Liver (tissue), 9 donors: ENCODE data around the gene GPR101. TPM values are rescaled to one million over a fixed set of nuclear protein-coding genes. Genes with fewer than 3 reads are reported as not detected.

Source experiments
- DNase-seq: peaks from one replicate; pipeline ENCODE4 v3.0.0-alpha.2; 2017; ENCODE audit warnings: low spot score
- H3K27ac ChIP-seq, 2 donors: one replicate each; pipeline ENCODE4 v1.7.0; 2013; ENCODE audit warnings: inconsistent platforms in 2 of 2, low read length in 2 of 2, control low read depth in 1 of 2, low read depth in 1 of 2, mild to moderate bottlenecking in 1 of 2
- H3K27me3 ChIP-seq, 4 donors: one replicate each; pipeline versions ENCODE4 v1.6.1 to v1.7.0; 2013; ENCODE audit warnings: low read length in 3 of 4, inconsistent platforms in 1 of 4, mild to moderate bottlenecking in 1 of 4, moderate library complexity in 1 of 4; ENCODE audit not compliant: control insufficient read depth in 4 of 4, insufficient read depth in 4 of 4
- H3K36me3 ChIP-seq, 4 donors: one replicate each; pipeline versions ENCODE4 v1.6.1 to v1.7.0; 2013; ENCODE audit warnings: low read length in 3 of 4, mild to moderate bottlenecking in 3 of 4, low read depth in 1 of 4, moderate library complexity in 1 of 4; ENCODE audit not compliant: control insufficient read depth in 4 of 4, insufficient read depth in 3 of 4
- H3K4me1 ChIP-seq, 4 donors: one replicate each; pipeline versions ENCODE4 v1.6.1 to v1.7.0; 2013; ENCODE audit warnings: low read length in 3 of 4, mild to moderate bottlenecking in 3 of 4, moderate library complexity in 1 of 4; ENCODE audit not compliant: control insufficient read depth in 4 of 4, insufficient read depth in 4 of 4
- H3K4me3 ChIP-seq, 3 donors: one replicate each; pipeline versions ENCODE4 v1.6.1 to v1.7.0; 2013; ENCODE audit warnings: low read length in 3 of 3, control low read depth in 1 of 3, low read depth in 1 of 3, mild to moderate bottlenecking in 1 of 3
- H3K9ac ChIP-seq, 2 donors: one replicate each; pipeline ENCODE4 v1.7.0; 2013; ENCODE audit warnings: low read length in 2 of 2, mild to moderate bottlenecking in 2 of 2, moderate library complexity in 2 of 2, control low read depth in 1 of 2, low read depth in 1 of 2
- H3K9me3 ChIP-seq, 4 donors: one replicate each; pipeline versions ENCODE4 v1.6.1 to v1.7.0; 2013; ENCODE audit warnings: low read length in 3 of 4; ENCODE audit not compliant: control insufficient read depth in 4 of 4
- EGR1 ChIP-seq, 2 donors: IDR thresholded peaks; 2 replicates each; pipeline ENCODE4 v1.6.1; 2016 to 2018; ENCODE audit warnings: antibody characterized with exemption in 2 of 2, low read depth in 2 of 2
- FOXA1 ChIP-seq: IDR thresholded peaks from 2 replicates; pipeline ENCODE4 v1.6.1; 2016; ENCODE audit warnings: antibody characterized with exemption
- FOXA2 ChIP-seq: IDR thresholded peaks from 2 replicates; pipeline ENCODE4 v1.6.1; 2016; ENCODE audit warnings: antibody characterized with exemption
- GABPA ChIP-seq, 2 donors: IDR thresholded peaks in 1 of 2; conservative IDR thresholded peaks in 1 of 2; 2 replicates each; pipeline ENCODE4 v1.6.1; 2016; ENCODE audit warnings: antibody characterized with exemption in 2 of 2, mild to moderate bottlenecking in 1 of 2, moderate library complexity in 1 of 2
- HNF4A ChIP-seq, 2 donors: conservative IDR thresholded peaks; 2 replicates each; pipeline ENCODE4 v1.6.1; 2016; ENCODE audit warnings: antibody characterized with exemption in 2 of 2, mild to moderate bottlenecking in 2 of 2
- HNF4G ChIP-seq: IDR thresholded peaks from 2 replicates; pipeline ENCODE4 v1.6.1; 2016; ENCODE audit warnings: antibody characterized with exemption
- JUND ChIP-seq, 2 donors: IDR thresholded peaks; 2 replicates each; pipeline ENCODE4 v1.6.1; 2016; ENCODE audit warnings: antibody characterized with exemption in 2 of 2
- NR2F2 ChIP-seq: IDR thresholded peaks from 2 replicates; pipeline ENCODE4 v1.6.1; 2016; ENCODE audit warnings: antibody characterized with exemption
- RAD21 ChIP-seq, 2 donors: IDR thresholded peaks; 2 replicates each; pipeline ENCODE4 v1.6.1; 2016; ENCODE audit warnings: antibody characterized with exemption in 2 of 2, mild to moderate bottlenecking in 2 of 2
- RXRA ChIP-seq, 2 donors: IDR thresholded peaks; 2 replicates each; pipeline ENCODE4 v1.6.1; 2017 to 2018; ENCODE audit warnings: antibody characterized with exemption in 2 of 2, mild to moderate bottlenecking in 1 of 2
- SP1 ChIP-seq: IDR thresholded peaks from 2 replicates; pipeline ENCODE4 v1.6.1; 2018; ENCODE audit warnings: antibody characterized with exemption, mild to moderate bottlenecking
- TAF1 ChIP-seq: conservative IDR thresholded peaks from 2 replicates; pipeline ENCODE4 v1.6.1; 2016; ENCODE audit warnings: antibody characterized with exemption, mild to moderate bottlenecking
- YY1 ChIP-seq: IDR thresholded peaks from 2 replicates; pipeline ENCODE4 v1.6.1; 2016; ENCODE audit warnings: antibody characterized with exemption, mild to moderate bottlenecking
- WGBS: extraction: QIAGEN DNeasy Blood & Tissue Kit; methylation state at CpG from one replicate; pipeline ENCODE4 v1.1.7; 2013; 5-methylcytosine and 5-hydroxymethylcytosine counted together
- polyA plus RNA-seq, 2 donors: library from polyadenylated mRNA; stranded (reverse) in 1 of 2; unstranded in 1 of 2; fragments of 200-250 nt in 1 of 2; fragments of >200 nt in 1 of 2; fragmentation: Nextera tagmentation in 1 of 2; extraction: Ambion mirVana in 1 of 2; gene quantifications; one replicate each; pipeline versions ENCODE4 v1.2.1 to v1.2.3, GENCODE V29; 2013 to 2015
- total RNA-seq, 2 donors: library from RNA; depleted of rRNA; stranded (reverse); fragments of >200 nt; gene quantifications; one replicate each; pipeline ENCODE4 v1.2.3, GENCODE V29; 2014
- TF ChIP-seq, protein P1 (sequence below): IDR thresholded peaks from 2 replicates; pipeline ENCODE4 v1.6.1; 2016; ENCODE audit warnings: antibody characterized with exemption
- TF ChIP-seq, protein P2 (sequence below): IDR thresholded peaks from 2 replicates; pipeline ENCODE4 v1.6.1; 2016; ENCODE audit warnings: antibody characterized with exemption
- TF ChIP-seq, protein P3 (sequence below): IDR thresholded peaks from 2 replicates; pipeline ENCODE4 v1.6.1; 2016; ENCODE audit warnings: antibody characterized with exemption
- TF ChIP-seq, protein P4 (sequence below): fragments of 150-350 bp; IDR thresholded peaks from 2 replicates; pipeline ENCODE4 v1.5.1; 2017; ENCODE audit warnings: improper control_type of control experiment, low read depth, low read length; ENCODE audit not compliant: missing input control
- TF ChIP-seq, protein P5 (sequence below): IDR thresholded peaks from 2 replicates; pipeline ENCODE4 v1.6.1; 2016; ENCODE audit warnings: antibody characterized with exemption, mild to moderate bottlenecking
- donor health status: healthy.
- donor health status: healthy.
- donor health status: healthy.
- donor health status: healthy.
- donor health status: healthy.

GPR101 gene
- total and polyA plus RNA-seq, 4 donors: not detected

DNA sequence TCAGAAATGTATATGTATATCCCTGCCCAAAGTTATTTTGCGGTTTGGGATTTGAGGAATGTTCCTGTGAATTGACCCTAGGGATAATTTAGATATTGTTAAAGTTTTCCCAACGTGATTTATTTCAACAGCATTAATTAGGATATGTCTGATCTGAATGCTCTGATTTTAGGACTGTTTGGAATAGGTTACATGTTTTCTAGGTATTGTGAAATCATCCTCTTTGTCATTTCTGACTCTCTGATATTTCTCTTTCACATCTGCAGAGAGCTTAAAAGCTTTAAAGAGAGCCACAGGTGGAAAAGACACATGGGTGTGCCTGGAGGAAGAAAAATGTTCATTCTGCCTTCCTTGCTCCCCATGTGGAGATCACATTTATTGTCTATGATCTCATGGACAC lies 5.1 kb downstream of the GPR101 start:
- Histone ChIP-seq H3K27me3 (peaks cover 0 to 11% (median 5%) of the 10 kb centered on the region in 4 donors), H3K27ac (no peak overlapping the region), H3K36me3 (no peaks in the 10 kb centered on the region), H3K9ac (no peak overlapping the region), H3K4me1 (peaks cover 6 to 25% (median 17%) of the 10 kb centered on the region in 4 donors), H3K9me3 (peaks cover 0 to 8% (median 0%) of the 10 kb centered on the region in 4 donors), H3K4me3 (no peak overlapping the region)
- no peak for DNase-seq
- TF ChIP-seq TAF1 (no peak), JUND (IDR thresholded peaks at IDR 0.05) (no peak), HNF4A (conservative IDR thresholded peaks at IDR 0.05) (no peak), RAD21 (IDR thresholded peaks at IDR 0.05) (no peak), FOXA2 (no peak), YY1 (no peak), EGR1 (IDR thresholded peaks at IDR 0.05; ENCODE audit: low read depth in 2 of 2) (no peak), GABPA (IDR thresholded peaks at IDR 0.05 in 1 of 2, conservative IDR thresholded peaks at IDR 0.05 in 1 of 2) (no peak), HNF4G (no peak), SP1 (no peak)
- TF ChIP-seq, protein P1, sequence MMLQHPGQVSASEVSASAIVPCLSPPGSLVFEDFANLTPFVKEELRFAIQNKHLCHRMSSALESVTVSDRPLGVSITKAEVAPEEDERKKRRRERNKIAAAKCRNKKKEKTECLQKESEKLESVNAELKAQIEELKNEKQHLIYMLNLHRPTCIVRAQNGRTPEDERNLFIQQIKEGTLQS: no peak
- TF ChIP-seq, protein P2, sequence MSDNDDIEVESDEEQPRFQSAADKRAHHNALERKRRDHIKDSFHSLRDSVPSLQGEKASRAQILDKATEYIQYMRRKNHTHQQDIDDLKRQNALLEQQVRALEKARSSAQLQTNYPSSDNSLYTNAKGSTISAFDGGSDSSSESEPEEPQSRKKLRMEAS: no peak
- TF ChIP-seq, protein P3, sequence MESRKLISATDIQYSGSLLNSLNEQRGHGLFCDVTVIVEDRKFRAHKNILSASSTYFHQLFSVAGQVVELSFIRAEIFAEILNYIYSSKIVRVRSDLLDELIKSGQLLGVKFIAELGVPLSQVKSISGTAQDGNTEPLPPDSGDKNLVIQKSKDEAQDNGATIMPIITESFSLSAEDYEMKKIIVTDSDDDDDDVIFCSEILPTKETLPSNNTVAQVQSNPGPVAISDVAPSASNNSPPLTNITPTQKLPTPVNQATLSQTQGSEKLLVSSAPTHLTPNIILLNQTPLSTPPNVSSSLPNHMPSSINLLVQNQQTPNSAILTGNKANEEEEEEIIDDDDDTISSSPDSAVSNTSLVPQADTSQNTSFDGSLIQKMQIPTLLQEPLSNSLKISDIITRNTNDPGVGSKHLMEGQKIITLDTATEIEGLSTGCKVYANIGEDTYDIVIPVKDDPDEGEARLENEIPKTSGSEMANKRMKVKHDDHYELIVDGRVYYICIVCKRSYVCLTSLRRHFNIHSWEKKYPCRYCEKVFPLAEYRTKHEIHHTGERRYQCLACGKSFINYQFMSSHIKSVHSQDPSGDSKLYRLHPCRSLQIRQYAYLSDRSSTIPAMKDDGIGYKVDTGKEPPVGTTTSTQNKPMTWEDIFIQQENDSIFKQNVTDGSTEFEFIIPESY: no peak
- TF ChIP-seq, protein P4, sequence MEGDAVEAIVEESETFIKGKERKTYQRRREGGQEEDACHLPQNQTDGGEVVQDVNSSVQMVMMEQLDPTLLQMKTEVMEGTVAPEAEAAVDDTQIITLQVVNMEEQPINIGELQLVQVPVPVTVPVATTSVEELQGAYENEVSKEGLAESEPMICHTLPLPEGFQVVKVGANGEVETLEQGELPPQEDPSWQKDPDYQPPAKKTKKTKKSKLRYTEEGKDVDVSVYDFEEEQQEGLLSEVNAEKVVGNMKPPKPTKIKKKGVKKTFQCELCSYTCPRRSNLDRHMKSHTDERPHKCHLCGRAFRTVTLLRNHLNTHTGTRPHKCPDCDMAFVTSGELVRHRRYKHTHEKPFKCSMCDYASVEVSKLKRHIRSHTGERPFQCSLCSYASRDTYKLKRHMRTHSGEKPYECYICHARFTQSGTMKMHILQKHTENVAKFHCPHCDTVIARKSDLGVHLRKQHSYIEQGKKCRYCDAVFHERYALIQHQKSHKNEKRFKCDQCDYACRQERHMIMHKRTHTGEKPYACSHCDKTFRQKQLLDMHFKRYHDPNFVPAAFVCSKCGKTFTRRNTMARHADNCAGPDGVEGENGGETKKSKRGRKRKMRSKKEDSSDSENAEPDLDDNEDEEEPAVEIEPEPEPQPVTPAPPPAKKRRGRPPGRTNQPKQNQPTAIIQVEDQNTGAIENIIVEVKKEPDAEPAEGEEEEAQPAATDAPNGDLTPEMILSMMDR: no peak
- 56% methylated on average over 2 of the region's 2 CpGs for WGBS

DNA sequence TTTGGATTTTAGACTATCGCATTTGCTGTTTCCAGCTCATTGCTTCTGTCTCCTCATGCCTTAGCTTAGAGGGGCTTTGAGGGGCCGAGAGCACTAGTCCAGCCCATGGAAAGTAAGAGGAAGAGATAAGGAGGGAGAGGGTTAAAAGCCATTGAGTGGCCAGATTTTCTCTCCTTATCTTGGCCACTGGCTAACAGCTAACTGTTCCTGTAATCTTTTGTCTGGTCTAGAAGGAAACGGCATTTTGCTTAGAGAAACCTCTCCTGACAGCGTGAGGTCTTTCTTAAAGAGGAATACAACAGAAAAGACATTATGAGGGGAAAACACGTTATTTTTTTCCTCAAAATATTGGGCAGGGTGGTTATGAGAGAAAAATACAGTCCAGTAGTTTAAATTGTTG lies 7.9 kb downstream of the GPR101 start:
- no peaks in the 10 kb centered on the region for H3K36me3 ChIP-seq
- H3K27me3 ChIP-seq: peaks cover 0 to 6% (median 0%) of the 10 kb centered on the region in 4 donors
- H3K9me3 ChIP-seq: peaks cover 0 to 2% (median 0%) of the 10 kb centered on the region in 4 donors
- WGBS: 46% methylated on average over 5 of the region's 5 CpGs
- no peaks in the 10 kb centered on the region for H3K4me1 ChIP-seq
- H3K9ac ChIP-seq: no peak overlapping the region
- no peak overlapping the region for H3K27ac ChIP-seq
- TF ChIP-seq, protein P2: no peak
- TF ChIP-seq, protein P5, sequence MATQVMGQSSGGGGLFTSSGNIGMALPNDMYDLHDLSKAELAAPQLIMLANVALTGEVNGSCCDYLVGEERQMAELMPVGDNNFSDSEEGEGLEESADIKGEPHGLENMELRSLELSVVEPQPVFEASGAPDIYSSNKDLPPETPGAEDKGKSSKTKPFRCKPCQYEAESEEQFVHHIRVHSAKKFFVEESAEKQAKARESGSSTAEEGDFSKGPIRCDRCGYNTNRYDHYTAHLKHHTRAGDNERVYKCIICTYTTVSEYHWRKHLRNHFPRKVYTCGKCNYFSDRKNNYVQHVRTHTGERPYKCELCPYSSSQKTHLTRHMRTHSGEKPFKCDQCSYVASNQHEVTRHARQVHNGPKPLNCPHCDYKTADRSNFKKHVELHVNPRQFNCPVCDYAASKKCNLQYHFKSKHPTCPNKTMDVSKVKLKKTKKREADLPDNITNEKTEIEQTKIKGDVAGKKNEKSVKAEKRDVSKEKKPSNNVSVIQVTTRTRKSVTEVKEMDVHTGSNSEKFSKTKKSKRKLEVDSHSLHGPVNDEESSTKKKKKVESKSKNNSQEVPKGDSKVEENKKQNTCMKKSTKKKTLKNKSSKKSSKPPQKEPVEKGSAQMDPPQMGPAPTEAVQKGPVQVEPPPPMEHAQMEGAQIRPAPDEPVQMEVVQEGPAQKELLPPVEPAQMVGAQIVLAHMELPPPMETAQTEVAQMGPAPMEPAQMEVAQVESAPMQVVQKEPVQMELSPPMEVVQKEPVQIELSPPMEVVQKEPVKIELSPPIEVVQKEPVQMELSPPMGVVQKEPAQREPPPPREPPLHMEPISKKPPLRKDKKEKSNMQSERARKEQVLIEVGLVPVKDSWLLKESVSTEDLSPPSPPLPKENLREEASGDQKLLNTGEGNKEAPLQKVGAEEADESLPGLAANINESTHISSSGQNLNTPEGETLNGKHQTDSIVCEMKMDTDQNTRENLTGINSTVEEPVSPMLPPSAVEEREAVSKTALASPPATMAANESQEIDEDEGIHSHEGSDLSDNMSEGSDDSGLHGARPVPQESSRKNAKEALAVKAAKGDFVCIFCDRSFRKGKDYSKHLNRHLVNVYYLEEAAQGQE: no peak
- TF ChIP-seq HNF4A (conservative IDR thresholded peaks at IDR 0.05) (no peak), HNF4G (no peak), GABPA (IDR thresholded peaks at IDR 0.05 in 1 of 2, conservative IDR thresholded peaks at IDR 0.05 in 1 of 2) (no peak), FOXA1 (no peak), JUND (IDR thresholded peaks at IDR 0.05) (no peak), NR2F2 (no peak), TAF1 (no peak), RXRA (IDR thresholded peaks at IDR 0.05) (no peak), EGR1 (IDR thresholded peaks at IDR 0.05; ENCODE audit: low read depth in 2 of 2) (no peak), RAD21 (IDR thresholded peaks at IDR 0.05) (no peak), SP1 (no peak), FOXA2 (no peak), YY1 (no peak)
- TF ChIP-seq, protein P3: no peak
- TF ChIP-seq, protein P1: no peak
- TF ChIP-seq, protein P4: no peak
- DNase-seq: no peak
- no peak overlapping the region for H3K4me3 ChIP-seq
